LHCN-M2 (cell line): ENCODE data around the gene CTPS1. TPM values are rescaled to one million over a fixed set of nuclear protein-coding genes. Genes with fewer than 3 reads are reported as not detected.
A peak's percentile ranks its signal among the peaks of the same experiment; 100 is the strongest.

Experiments used
- DNase-seq: peaks from one replicate; pipeline ENCODE4 v3.0.0-alpha.2; 2012; ENCODE audit warnings: low read depth
- total RNA-seq: library from RNA; depleted of rRNA; stranded (reverse); fragments of >200 nt; gene quantifications from 2 replicates; pipeline ENCODE4 v1.2.3, GENCODE V29; 2014

Gene CTPS1
- total RNA-seq, 1 experiment from 2014 or later = 55.1 TPM

GRCh38 chr1:40965531-40965930 is 14.0 kb upstream of the CTPS1 start:
- DNase-seq = no peak

DNA sequence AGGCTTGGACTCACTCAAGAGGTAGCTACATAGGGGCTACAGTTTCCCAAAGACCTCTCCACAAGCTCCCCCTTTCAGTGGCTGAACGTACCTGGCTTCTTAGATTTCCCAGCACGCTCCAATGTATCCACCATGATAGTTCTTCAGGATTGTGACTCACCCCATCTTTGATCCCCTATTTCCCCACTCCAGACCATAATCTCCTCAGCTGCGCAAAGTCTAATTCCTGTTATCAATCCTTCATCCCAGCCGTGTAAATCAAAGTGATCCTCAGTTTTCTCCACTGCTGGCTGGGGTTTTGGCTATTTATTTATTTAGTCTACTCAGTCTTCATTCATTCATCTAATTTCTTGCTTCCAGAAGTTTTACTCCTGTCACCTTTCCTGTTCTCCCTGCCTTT is 13.1 kb upstream of the CTPS1 start:
- DNase-seq = no peak

DNA sequence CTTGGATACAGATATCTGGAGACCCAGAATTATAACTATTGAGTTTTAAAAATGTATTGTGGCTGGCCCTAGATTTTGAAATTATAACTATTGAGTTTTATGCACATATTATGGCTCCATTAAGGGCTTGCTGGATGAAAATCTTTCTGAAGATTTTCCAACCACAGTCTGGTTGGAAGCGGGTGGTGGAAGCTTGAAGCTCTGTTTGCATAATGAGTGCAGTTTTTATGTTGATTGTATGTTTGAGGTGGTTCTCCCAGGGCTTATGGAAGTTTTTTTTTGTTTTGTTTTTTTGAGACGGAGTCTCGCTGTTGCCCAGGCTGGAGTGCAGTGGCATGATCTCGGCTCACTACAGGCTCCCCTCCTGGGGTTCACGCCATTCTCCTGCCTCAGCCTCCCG is 10.1 kb upstream of the CTPS1 start:
- no peak for DNase-seq

GRCh38 chr1:40971966-40972365 is 7.5 kb upstream of the CTPS1 start:
- no peak for DNase-seq

DNA sequence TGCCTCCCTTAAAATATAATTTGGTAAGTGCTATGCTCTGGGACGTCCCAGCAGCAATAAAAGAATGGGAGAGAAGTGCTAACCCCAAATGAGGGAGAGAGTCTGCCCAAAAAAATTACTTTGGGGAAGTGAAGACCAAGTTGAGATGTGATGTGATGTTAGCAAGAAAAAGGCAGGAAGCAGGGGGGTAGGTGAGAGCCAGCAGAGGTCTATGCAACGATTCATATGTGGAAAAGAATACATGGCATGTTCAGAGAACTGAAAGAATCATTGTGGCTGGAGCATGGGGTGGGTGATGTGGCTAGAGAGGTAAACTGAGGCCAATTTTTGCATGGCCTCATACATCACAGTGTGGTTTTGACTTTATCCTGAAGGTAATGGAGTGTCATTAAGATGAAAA is 5.6 kb upstream of the CTPS1 start:
- no peak for DNase-seq

GRCh38 chr1:40974945-40975344 is 4.6 kb upstream of the CTPS1 start:
- DNase-seq = no peak

GRCh38 chr1:40976952-40977690 is 2.4 kb upstream of the CTPS1 start:
- DNase-seq = no peak

DNA sequence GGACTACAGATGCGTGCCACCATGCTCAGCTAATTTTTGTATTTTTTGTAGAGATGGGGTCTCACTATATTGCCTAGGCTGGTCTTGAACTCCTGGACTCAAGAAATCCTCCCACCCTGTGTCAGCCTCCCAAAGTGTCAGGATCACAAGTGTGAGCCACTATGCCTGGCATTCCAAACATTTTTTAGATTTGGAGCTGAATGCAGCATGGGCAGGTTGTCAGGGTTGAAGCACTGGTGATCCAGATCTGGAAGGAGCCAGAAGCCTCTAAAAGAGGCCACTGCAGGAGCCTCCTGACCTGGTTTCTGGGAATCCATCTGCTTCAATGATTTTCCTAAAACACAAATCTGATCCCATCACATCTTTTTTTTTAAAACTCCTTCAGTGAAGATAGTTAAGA is 1.8 kb upstream of the CTPS1 start:
- DNase-seq = no peak

DNA sequence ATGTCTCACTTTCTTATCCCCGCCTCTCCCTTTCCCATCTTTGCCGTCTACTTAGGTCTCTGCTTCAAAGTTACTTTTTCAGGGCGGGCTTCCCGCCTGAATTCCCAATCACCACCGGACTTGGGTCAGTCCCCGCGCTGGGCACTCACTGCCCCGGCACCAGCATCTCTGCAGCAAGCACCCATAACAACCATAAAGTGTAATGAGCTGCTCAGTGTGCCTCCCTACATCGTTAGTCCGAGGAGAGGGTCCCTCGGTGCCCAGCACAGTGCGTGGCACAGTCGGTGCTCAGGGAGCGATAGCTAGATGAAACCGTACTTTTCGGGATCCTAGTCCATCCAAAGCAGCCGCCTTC is 633 bp upstream of the CTPS1 start:
- DNase-seq = no peak

DNA sequence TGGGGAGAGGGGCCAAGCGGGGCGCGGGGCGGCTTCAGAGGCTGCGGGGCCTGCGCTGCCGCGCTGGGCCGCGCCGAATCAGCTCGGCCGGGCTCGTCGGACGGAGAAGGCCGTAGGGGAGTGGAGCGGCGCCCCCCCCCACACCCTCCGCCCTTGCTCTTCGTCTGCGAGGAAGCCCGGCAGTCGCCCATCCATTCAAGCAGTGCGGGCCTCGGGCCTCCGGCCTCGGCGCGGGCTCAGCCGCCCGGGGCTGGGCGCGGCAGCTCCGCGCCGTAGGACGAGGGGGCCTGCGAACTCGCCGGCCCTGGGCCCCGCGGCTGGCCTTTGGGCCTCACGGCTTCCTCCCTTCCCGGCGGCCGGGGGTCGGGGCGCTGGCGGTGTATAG is 564 bp downstream of the CTPS1 start:
- no peak for DNase-seq

GRCh38 chr1:40980453-40981121 is 1.1 kb downstream of the CTPS1 start:
- DNase-seq = peak; percentile 26

DNA sequence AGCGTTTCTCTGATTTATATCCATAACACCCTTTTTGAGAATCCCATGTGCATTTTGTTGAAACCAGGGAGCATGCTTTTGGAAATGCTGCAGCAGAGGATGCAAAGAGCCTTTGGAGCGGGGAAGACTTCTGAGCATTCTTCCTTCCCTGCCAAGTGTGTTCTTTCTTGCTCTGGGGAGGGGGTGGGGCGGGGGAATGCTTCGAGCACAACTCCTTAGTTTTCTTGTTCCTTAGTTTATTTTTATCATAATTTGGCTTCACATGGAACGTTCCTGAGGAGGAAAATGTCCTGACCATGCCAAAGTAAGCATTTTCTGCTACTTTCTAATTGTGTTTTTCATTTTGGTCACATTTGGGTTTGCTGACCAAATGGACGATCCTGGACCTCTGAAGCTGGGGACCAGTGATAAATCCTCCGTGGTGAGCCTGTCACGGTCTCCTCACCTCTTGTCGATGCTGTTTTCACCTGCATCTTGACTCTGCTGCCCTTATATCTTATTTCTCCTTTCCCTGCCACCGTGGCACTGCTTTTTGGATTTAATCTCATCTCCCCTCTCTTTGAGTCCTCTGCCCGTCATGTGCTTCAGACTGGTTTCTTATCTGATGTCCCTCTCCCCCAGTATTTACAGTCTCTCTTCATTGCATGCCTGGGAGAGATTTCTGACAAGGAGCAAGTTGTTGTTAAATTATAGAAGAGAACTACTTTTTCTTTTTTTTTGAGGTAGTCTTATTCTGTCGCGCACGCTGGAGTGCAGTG is 2.4 kb downstream of the CTPS1 start:
- no peak for DNase-seq

- no peak for DNase-seq
These were observed 3.2 kb downstream of the CTPS1 start for GRCh38 chr1:40982721-40983120.

- no peak for DNase-seq
These were observed 3.8 kb downstream of the CTPS1 start for GRCh38 chr1:40983286-40983685.

- DNase-seq = no peak
These were observed 4.6 kb downstream of the CTPS1 start for GRCh38 chr1:40984066-40984465.

DNA sequence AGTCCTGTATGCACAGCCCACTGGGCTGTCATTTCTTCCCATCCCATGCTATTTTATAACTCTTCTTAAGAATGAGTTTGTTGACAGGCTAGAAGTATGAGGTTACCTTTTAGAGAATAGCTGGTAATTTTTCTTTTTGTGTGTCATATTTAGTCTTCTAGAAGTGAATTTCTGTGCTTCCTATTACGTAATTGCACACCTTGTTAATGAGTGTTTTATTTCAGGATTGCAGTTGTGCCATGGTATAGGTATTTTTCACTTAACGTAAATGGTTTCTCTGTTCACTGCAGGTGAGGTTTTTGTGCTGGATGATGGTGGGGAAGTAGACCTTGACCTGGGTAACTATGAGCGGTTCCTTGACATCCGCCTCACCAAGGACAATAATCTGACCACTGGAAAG is 5.0 kb downstream of the CTPS1 start:
- DNase-seq = no peak

- no peak for DNase-seq
These were observed 5.7 kb downstream of the CTPS1 start for GRCh38 chr1:40985161-40985560.

DNA sequence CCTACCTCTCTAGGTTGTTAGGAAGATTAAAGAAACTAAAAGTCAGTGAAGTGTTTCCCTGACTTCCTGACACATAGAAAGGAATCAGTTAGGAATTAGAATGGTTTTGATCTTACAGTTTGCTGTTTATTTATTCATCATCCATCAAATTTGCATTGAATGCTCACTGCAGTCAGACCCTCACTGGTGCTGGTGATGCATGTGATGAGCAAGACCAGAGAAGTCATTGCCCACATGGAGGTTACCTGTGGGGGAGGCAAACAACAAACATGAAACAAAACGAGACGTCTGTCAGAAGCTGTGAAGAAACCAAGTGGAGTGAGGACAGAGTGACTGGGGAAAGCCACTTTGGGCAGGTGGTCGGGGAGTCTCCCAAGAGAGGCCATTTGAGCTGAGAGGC is 6.4 kb downstream of the CTPS1 start:
- no peak for DNase-seq

GRCh38 chr1:40986328-40986783 is 6.9 kb downstream of the CTPS1 start:
- DNase-seq = no peak

GRCh38 chr1:40986956-40987355 is 7.5 kb downstream of the CTPS1 start:
- no peak for DNase-seq

GRCh38 chr1:40987439-40988276 is 8.2 kb downstream of the CTPS1 start:
- DNase-seq = no peak

DNA sequence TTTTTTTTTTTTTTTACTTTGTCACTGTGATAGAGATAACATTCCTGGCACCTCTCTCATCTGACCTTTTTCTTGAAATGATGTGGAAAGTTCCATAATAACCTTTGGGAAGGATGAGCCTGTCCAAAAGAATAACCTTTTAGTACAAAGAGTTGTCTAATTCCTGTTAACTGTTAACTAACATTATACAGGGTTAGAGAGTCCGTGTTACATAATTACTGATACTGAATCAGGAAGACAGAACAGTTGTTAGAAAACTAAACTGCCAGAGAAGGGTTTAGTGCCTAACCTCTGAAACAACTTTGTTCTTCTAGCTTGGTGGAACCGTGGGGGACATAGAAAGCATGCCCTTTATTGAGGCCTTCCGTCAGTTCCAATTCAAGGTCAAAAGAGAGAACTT is 8.8 kb downstream of the CTPS1 start:
- no peak for DNase-seq
